Measurements from ENCODE around the gene KLK1. TPM values are rescaled to one million over a fixed set of nuclear protein-coding genes. Genes with fewer than 3 reads are reported as not detected.

Gene KLK1
- total RNA-seq, 1 experiment from 2014 or later = not detected

DNA sequence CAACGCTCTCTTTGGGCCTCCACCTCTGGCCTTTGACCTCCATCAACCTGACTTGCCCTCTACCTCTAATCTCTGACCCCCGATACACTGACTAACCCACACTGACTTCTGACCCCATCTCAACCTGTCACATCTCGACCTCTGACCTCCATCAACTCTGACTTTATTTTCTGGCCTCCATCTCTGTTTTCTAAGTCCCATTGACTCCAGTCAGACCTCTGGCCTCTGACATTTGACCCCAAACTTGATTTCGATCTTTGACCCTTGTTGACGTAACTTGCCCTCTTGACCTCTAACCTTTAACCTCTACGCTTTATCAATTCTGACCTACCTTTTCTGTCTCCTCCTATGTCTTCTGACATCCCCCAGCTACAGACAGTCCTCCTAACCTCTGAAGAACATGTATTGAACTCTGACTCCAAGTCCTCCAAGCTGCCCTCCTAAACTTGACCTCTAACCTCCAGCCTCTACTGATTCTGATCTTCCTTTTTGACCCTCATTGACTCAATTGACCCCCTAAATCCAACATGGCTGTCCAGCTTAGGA lies 32.6 kb downstream of the KLK1 start:
- no peaks in the 10 kb centered on the region for H3K4me1 ChIP-seq (replicated peaks; ENCODE audit: insufficient read depth)
- H4K20me1 ChIP-seq (ENCODE audit: insufficient read depth) = peaks cover 11% of the 10 kb centered on the region
- peaks cover 34% of the 10 kb centered on the region for H3F3A ChIP-seq (ENCODE audit: insufficient read depth, low read depth)
- H3K36me3 ChIP-seq (ENCODE audit: low read depth) = no peaks in the 10 kb centered on the region
- intact Hi-C loops (cut with micrococcal nuclease; ENCODE audit: unreplicated experiment) = loop anchor here (5.0 kb wide), 1 partner anchor 131 kb away; no protein-coding TSS in a partner anchor
- BruUV-seq (replicated peaks) = no TSS peak
- no peaks in the 10 kb centered on the region for H3K9me2 ChIP-seq (ENCODE audit: insufficient read depth)
- TF ChIP-seq, protein P1, sequence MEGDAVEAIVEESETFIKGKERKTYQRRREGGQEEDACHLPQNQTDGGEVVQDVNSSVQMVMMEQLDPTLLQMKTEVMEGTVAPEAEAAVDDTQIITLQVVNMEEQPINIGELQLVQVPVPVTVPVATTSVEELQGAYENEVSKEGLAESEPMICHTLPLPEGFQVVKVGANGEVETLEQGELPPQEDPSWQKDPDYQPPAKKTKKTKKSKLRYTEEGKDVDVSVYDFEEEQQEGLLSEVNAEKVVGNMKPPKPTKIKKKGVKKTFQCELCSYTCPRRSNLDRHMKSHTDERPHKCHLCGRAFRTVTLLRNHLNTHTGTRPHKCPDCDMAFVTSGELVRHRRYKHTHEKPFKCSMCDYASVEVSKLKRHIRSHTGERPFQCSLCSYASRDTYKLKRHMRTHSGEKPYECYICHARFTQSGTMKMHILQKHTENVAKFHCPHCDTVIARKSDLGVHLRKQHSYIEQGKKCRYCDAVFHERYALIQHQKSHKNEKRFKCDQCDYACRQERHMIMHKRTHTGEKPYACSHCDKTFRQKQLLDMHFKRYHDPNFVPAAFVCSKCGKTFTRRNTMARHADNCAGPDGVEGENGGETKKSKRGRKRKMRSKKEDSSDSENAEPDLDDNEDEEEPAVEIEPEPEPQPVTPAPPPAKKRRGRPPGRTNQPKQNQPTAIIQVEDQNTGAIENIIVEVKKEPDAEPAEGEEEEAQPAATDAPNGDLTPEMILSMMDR (conservative IDR thresholded peaks at IDR 0.05) = no peak
- TF ChIP-seq EZH2 (IDR thresholded peaks at IDR 0.05; ENCODE audit: low read depth) = no peak
- ChIA-PET CTCF (no interaction called here), POLR2A (ENCODE audit: unreplicated experiment) (no interaction called here)
- H2AFZ ChIP-seq = no peak overlapping the region
- H3K4me3 ChIP-seq = no peak overlapping the region
- H3K9me3 ChIP-seq (ENCODE audit: insufficient read depth, low read depth) = no peaks in the 10 kb centered on the region
- no peaks in the 10 kb centered on the region for H3K79me2 ChIP-seq (ENCODE audit: low read depth)
- no peak overlapping the region for H3K27ac ChIP-seq
- no peak overlapping the region for H3K4me2 ChIP-seq
- H3K27me3 ChIP-seq (ENCODE audit: insufficient read depth, low read depth) = peaks cover 8% of the 10 kb centered on the region; the same call in 1 of the 2 replicates
- no peak for DNase-seq

DNA sequence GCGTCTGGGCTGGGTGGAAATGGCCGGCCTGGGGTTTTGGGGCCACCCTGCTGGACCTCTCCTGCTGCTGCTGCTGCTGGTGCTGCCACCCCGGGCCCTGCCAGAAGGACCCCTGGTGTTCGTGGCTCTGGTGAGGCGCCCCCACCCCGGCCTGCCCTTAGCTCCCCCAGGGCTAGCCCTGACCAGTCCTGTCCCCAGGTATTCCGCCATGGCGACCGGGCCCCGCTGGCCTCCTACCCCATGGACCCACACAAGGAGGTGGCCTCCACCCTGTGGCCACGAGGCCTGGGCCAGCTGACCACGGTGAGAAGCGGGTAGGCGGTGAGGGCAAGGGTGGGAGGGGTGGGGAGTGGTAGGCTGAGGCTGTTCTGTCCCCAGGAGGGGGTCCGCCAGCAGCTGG lies 33.2 kb downstream of the KLK1 start, which contains the start of gene ACP4:
Gene ACP4 (plus strand): TSS at position 20 of the 400 bp plus-strand sequence. CDS start 0 bp downstream, at position 20.
- H3K4me1 ChIP-seq (replicated peaks; ENCODE audit: insufficient read depth) = no peaks in the 10 kb centered on the region
- intact Hi-C loops (cut with micrococcal nuclease; ENCODE audit: unreplicated experiment) = loop anchor here (5.0 kb wide), 1 partner anchor 132 kb away; no protein-coding TSS in a partner anchor
- H3K27me3 ChIP-seq (ENCODE audit: insufficient read depth, low read depth) = peaks cover 10% of the 10 kb centered on the region; the same call in 1 of the 2 replicates
- H3K79me2 ChIP-seq (ENCODE audit: low read depth) = no peaks in the 10 kb centered on the region
- no peak for DNase-seq
- BruUV-seq (replicated peaks) = no TSS peak
- ChIA-PET POLR2A (ENCODE audit: unreplicated experiment) (no interaction called here), CTCF (no interaction called here)
- no peaks in the 10 kb centered on the region for H3K36me3 ChIP-seq (ENCODE audit: low read depth)
- no peak within 1 kb of the TSS for H3K4me3 ChIP-seq
- no peak within 1 kb of the TSS for H3K4me2 ChIP-seq
- H3K9me2 ChIP-seq (ENCODE audit: insufficient read depth) = no peaks in the 10 kb centered on the region
- TF ChIP-seq, protein P1 (conservative IDR thresholded peaks at IDR 0.05) = no peak
- TF ChIP-seq EZH2 (IDR thresholded peaks at IDR 0.05; ENCODE audit: low read depth) = no peak
- H3K9me3 ChIP-seq (ENCODE audit: insufficient read depth, low read depth) = no peaks in the 10 kb centered on the region
- no peak within 1 kb of the TSS for H2AFZ ChIP-seq
- H4K20me1 ChIP-seq (ENCODE audit: insufficient read depth) = peaks cover 5% of the 10 kb centered on the region
- no peak within 1 kb of the TSS for H3K27ac ChIP-seq
- peaks cover 28% of the 10 kb centered on the region for H3F3A ChIP-seq (ENCODE audit: insufficient read depth, low read depth)

DNA sequence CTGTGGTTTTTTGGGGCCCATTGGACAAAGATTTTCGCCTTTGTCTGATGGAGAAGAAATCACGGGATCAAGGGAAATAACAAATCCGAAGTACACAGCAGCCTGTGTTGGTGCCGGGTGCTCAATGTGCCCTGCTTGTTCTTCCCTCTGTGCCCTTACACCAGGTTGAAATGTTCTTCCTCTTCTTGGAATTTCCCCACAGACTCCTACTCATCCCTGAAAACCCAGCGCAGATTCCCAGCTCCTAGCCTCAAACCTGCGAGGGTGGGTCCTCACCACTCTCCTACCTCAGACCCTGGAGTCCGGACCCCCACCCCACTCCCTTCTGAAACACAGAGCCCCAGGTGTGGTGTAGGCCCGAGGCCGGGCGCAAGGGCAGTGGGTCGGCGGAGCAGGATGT lies 38.3 kb downstream of the KLK1 start:
- Histone ChIP-seq H3K79me2 (ENCODE audit: low read depth) (no peaks in the 10 kb centered on the region), H3K4me1 (replicated peaks; ENCODE audit: insufficient read depth) (no peaks in the 10 kb centered on the region), H3K27ac (no peak overlapping the region), H3K36me3 (ENCODE audit: low read depth) (no peaks in the 10 kb centered on the region), H3F3A (ENCODE audit: insufficient read depth, low read depth) (no peaks in the 10 kb centered on the region; the same call in 1 of the 2 replicates), H3K4me3 (no peak overlapping the region), H2AFZ (no peak overlapping the region), H4K20me1 (ENCODE audit: insufficient read depth) (no peaks in the 10 kb centered on the region; the same call in 1 of the 2 replicates), H3K9me2 (ENCODE audit: insufficient read depth) (no peaks in the 10 kb centered on the region), H3K27me3 (ENCODE audit: insufficient read depth, low read depth) (peaks cover 37% of the 10 kb centered on the region), H3K9me3 (ENCODE audit: insufficient read depth, low read depth) (no peaks in the 10 kb centered on the region), H3K4me2 (no peak overlapping the region)
- CTCF ChIA-PET = no interaction called here
- POLR2A ChIA-PET (ENCODE audit: unreplicated experiment) = no interaction called here
- DNase-seq = no peak
- intact Hi-C loops (cut with micrococcal nuclease; ENCODE audit: unreplicated experiment) = no loop called here
- TF ChIP-seq EZH2 (IDR thresholded peaks at IDR 0.05; ENCODE audit: low read depth) = no peak
- TF ChIP-seq, protein P1 (conservative IDR thresholded peaks at IDR 0.05) = no peak
- no TSS peak for BruUV-seq (replicated peaks)
